ENCODE measurements around the gene PTX4.

- TF ChIP-seq CTCF (IDR thresholded peaks at IDR 0.05) (no peak), POLR2A (IDR thresholded peaks at IDR 0.05) (peak in 2 of 4 donors; percentile 70 to 86)
Observed at GRCh38 chr16:1533443-1533951, 44.8 kb upstream of the PTX4 start, which contains the start of gene TMEM204.

Data from esophagus squamous epithelium (tissue), 4 donors.